H1 (cell line): Measurements from ENCODE around the gene OR6N2. TPM values are rescaled to one million over a fixed set of nuclear protein-coding genes. Genes with fewer than 3 reads are reported as not detected.

Source experiments
- CTCF ChIA-PET: fragments of 300-600 bp; sonication (Branson Sonifier 250); formaldehyde crosslinking; loops from one replicate; lab custom pipeline; 2021; ENCODE audit not compliant: partially characterized antibody; lab: Charles Lee
- POLR2A ChIA-PET: fragments of 300-600 bp; sonication (Branson Sonifier 250); formaldehyde crosslinking; loops from one replicate; lab custom pipeline; 2021; ENCODE audit warnings: inconsistent platforms; ENCODE audit not compliant: partially characterized antibody; lab: Charles Lee
- DNase-seq, 2 experiments: peaks; one replicate each; pipeline versions ENCODE4 v3.0.0 to v3.0.0-alpha.2; 2010 to 2022; ENCODE audit warnings: low spot score in 2 of 2, low read depth in 1 of 2, mixed read lengths in 1 of 2
- FAIRE-seq: peaks from 2 replicates; lab custom pipeline; 2011; peaks lifted over from hg19 to GRCh38; lab: Jason Lieb, UNC
- H2AFZ ChIP-seq: 2 replicates; pipeline ENCODE4 v1.8.1; 2012; ENCODE audit warnings: low read length, inconsistent platforms
- H2AK5ac ChIP-seq: 2 replicates; pipeline ENCODE4 v1.6.1; 2013; ENCODE audit warnings: low read depth, low read length
- H2BK120ac ChIP-seq: replicated peaks from 2 replicates; pipeline ENCODE3; 2013; ENCODE audit warnings: low read depth, low read length, inconsistent platforms
- H2BK12ac ChIP-seq: 2 replicates; pipeline ENCODE4 v1.6.1; 2013; ENCODE audit warnings: low read depth, low read length
- H2BK15ac ChIP-seq: 2 replicates; pipeline ENCODE4 v1.6.1; 2013; ENCODE audit warnings: low read length
- H2BK20ac ChIP-seq: 2 replicates; pipeline ENCODE4 v1.6.1; 2013; ENCODE audit warnings: low read length
- H2BK5ac ChIP-seq: 2 replicates; pipeline ENCODE4 v1.6.1; 2013; ENCODE audit warnings: low read depth, low read length
- H3K14ac ChIP-seq: 2 replicates; pipeline ENCODE4 v1.6.1; 2013; ENCODE audit warnings: inconsistent platforms; ENCODE audit not compliant: insufficient read length
- H3K18ac ChIP-seq: 2 replicates; pipeline ENCODE4 v1.6.1; 2013; ENCODE audit warnings: low read length; ENCODE audit errors: extremely low read depth
- H3K23ac ChIP-seq: 2 replicates; pipeline ENCODE4 v1.6.1; 2013; ENCODE audit warnings: inconsistent platforms; ENCODE audit not compliant: insufficient read length
- H3K23me2 ChIP-seq: 2 replicates; pipeline ENCODE4 v1.6.1; 2013; ENCODE audit warnings: low read depth, low read length
- H3K27ac ChIP-seq: 2 replicates; pipeline ENCODE4 v1.6.1; 2011; ENCODE audit warnings: low read depth, low read length, inconsistent platforms
- H3K27me3 ChIP-seq, 4 experiments: replicated peaks in 1 of 4; 1 replicate in 1 of 4; 2 replicates in 3 of 4; pipeline versions ENCODE4 v1.6.1 to v1.8.1; 2011 to 2013; ENCODE audit warnings: low read length in 3 of 4, mild to moderate bottlenecking in 3 of 4, inconsistent platforms in 2 of 4, mixed read lengths in 2 of 4, moderate library complexity in 1 of 4; ENCODE audit not compliant: control insufficient read depth in 3 of 4, insufficient read depth in 3 of 4; ENCODE audit errors: extremely low read depth in 1 of 4
- H3K36me3 ChIP-seq, 4 experiments: 2 replicates each; pipeline versions ENCODE4 v1.6.1 to v1.8.1; 2011 to 2013; ENCODE audit warnings: mild to moderate bottlenecking in 4 of 4, low read length in 3 of 4, moderate library complexity in 2 of 4, control low read depth in 1 of 4, inconsistent platforms in 1 of 4; ENCODE audit not compliant: insufficient read depth in 4 of 4, control insufficient read depth in 2 of 4
- H3K4ac ChIP-seq: replicated peaks from 2 replicates; pipeline ENCODE3; 2013; ENCODE audit warnings: low read length, low read depth, mixed read lengths, inconsistent platforms; ENCODE audit not compliant: insufficient read length
- H3K4me1 ChIP-seq, 4 experiments: replicated peaks in 1 of 4; 1 replicate in 1 of 4; 2 replicates in 3 of 4; pipeline versions ENCODE4 v1.6.1 to v1.8.1; 2011 to 2013; ENCODE audit warnings: low read length in 3 of 4, inconsistent platforms in 2 of 4, mixed read lengths in 1 of 4; ENCODE audit not compliant: insufficient read depth in 4 of 4, control insufficient read depth in 3 of 4
- H3K4me2 ChIP-seq, 2 experiments: 2 replicates each; pipeline versions ENCODE4 v1.6.1 to v1.8.1; 2011 to 2013; ENCODE audit warnings: low read depth in 2 of 2, low read length in 2 of 2, control low read depth in 1 of 2, inconsistent platforms in 1 of 2, mild to moderate bottlenecking in 1 of 2; ENCODE audit not compliant: insufficient read depth in 1 of 2
- H3K4me3 ChIP-seq, 4 experiments: fragments of 200-600, 300-600 bp in 1 of 4; sonication (generic), shearing (Covaris generic), sonication (Bioruptor Twin) in 1 of 4; 2 replicates each; pipeline versions ENCODE4 v1.5.1 to v1.8.1; 2011 to 2016; ENCODE audit warnings: low read length in 4 of 4, low read depth in 3 of 4, control low read depth in 2 of 4, inconsistent platforms in 2 of 4, mild to moderate bottlenecking in 2 of 4, mixed read lengths in 1 of 4, moderate library complexity in 1 of 4; ENCODE audit not compliant: insufficient read depth in 2 of 4; ENCODE audit errors: extremely low read depth in 1 of 4
- H3K56ac ChIP-seq: replicated peaks from 2 replicates; pipeline ENCODE3; 2013; ENCODE audit warnings: low read depth, mild to moderate bottlenecking, mixed read lengths, low read length, inconsistent platforms; ENCODE audit not compliant: insufficient read length
- H3K79me1 ChIP-seq: 2 replicates; pipeline ENCODE4 v1.6.1; 2013; ENCODE audit warnings: low read depth, low read length, control low read depth
- H3K79me2 ChIP-seq, 2 experiments: 2 replicates each; pipeline versions ENCODE4 v1.6.1 to v1.8.1; 2012 to 2013; ENCODE audit warnings: low read length in 2 of 2, mild to moderate bottlenecking in 2 of 2, inconsistent platforms in 1 of 2; ENCODE audit not compliant: insufficient read depth in 2 of 2, control insufficient read depth in 1 of 2
- H3K9ac ChIP-seq, 4 experiments: replicated peaks in 1 of 4; 1 replicate in 1 of 4; 2 replicates in 3 of 4; pipeline versions ENCODE4 v1.6.1 to v1.8.1; 2011 to 2013; ENCODE audit warnings: low read depth in 3 of 4, low read length in 3 of 4, control low read depth in 2 of 4, mild to moderate bottlenecking in 2 of 4, moderate library complexity in 2 of 4, inconsistent platforms in 1 of 4; ENCODE audit errors: extremely low read depth in 1 of 4
- H3K9me3 ChIP-seq, 2 experiments: 2 replicates each; pipeline versions ENCODE4 v1.6.1 to v1.8.1; 2012 to 2013; ENCODE audit warnings: mild to moderate bottlenecking in 2 of 2, moderate library complexity in 2 of 2, control low read depth in 1 of 2, inconsistent platforms in 1 of 2, low read depth in 1 of 2, low read length in 1 of 2, mixed read lengths in 1 of 2; ENCODE audit not compliant: insufficient read depth in 2 of 2
- H4K20me1 ChIP-seq, 2 experiments: replicated peaks in 1 of 2; 2 replicates each; pipeline versions ENCODE3 to v1.8.1; 2011 to 2013; ENCODE audit warnings: inconsistent platforms in 2 of 2, low read length in 2 of 2, mild to moderate bottlenecking in 1 of 2; ENCODE audit not compliant: insufficient read depth in 2 of 2, control insufficient read depth in 1 of 2
- H4K5ac ChIP-seq: 2 replicates; pipeline ENCODE4 v1.6.1; 2013; ENCODE audit warnings: low read length, low read depth, mixed read lengths, inconsistent platforms; ENCODE audit not compliant: insufficient read length
- H4K8ac ChIP-seq: 2 replicates; pipeline ENCODE4 v1.8.0; 2013; ENCODE audit warnings: mild to moderate bottlenecking, moderate library complexity, low read length, inconsistent platforms; ENCODE audit not compliant: insufficient read depth; ENCODE audit errors: extremely low read depth
- H4K91ac ChIP-seq: replicated peaks from 2 replicates; pipeline ENCODE3; 2013; ENCODE audit warnings: low read length, mixed read lengths, inconsistent platforms; ENCODE audit not compliant: insufficient read length
- CBX5 ChIP-seq: fragments of 300-800, 300-1000 bp; sonication (generic); IDR thresholded peaks from 2 replicates; pipeline ENCODE4 v1.7.1; 2016; ENCODE audit warnings: antibody characterized with exemption, low read length, low read depth
- NANOG ChIP-seq: IDR thresholded peaks from 2 replicates; pipeline ENCODE4 v1.6.1; 2011; ENCODE audit warnings: low read length, low read depth, mild to moderate bottlenecking, inconsistent platforms; ENCODE audit not compliant: insufficient read depth, poor library complexity, severe bottlenecking
- RBBP5 ChIP-seq: IDR thresholded peaks from 2 replicates; pipeline ENCODE4 v1.7.1; 2012; ENCODE audit warnings: low read depth, mild to moderate bottlenecking, inconsistent platforms, low read length, moderate library complexity, borderline replicate concordance
- RNF2 ChIP-seq: fragments of 200-900, 300-1000 bp; sonication (generic); IDR thresholded peaks from 2 replicates; pipeline ENCODE4 v1.7.1; 2016; ENCODE audit warnings: borderline replicate concordance, low read depth, mild to moderate bottlenecking, antibody characterized with exemption, low read length; ENCODE audit not compliant: poor library complexity, severe bottlenecking; ENCODE audit errors: missing control alignments
- SAP30 ChIP-seq: fragments of 300-600 bp; sonication (generic); IDR thresholded peaks from 2 replicates; pipeline ENCODE4 v1.7.1; 2012; ENCODE audit warnings: low read length, moderate library complexity, mild to moderate bottlenecking, inconsistent platforms; ENCODE audit not compliant: insufficient read depth, insufficient replicate concordance
- SP1 ChIP-seq: IDR thresholded peaks from 2 replicates; pipeline ENCODE4 v1.6.1; 2011; ENCODE audit warnings: low read depth, low read length
- SP4 ChIP-seq: IDR thresholded peaks from 2 replicates; pipeline ENCODE4 v1.6.1; 2012; ENCODE audit warnings: low read length, inconsistent platforms
- SUZ12 ChIP-seq: fragments of 200-600 bp; sonication (generic); IDR thresholded peaks from 2 replicates; pipeline ENCODE4 v1.6.1; 2012; ENCODE audit warnings: mild to moderate bottlenecking, inconsistent platforms, low read length, moderate library complexity, mixed read lengths
- TAF7 ChIP-seq: optimal IDR thresholded peaks from 2 replicates; pipeline ENCODE3; 2011; ENCODE audit warnings: low read depth, mild to moderate bottlenecking, inconsistent platforms, low read length, moderate library complexity, borderline replicate concordance
- WGBS, 2 experiments: shearing (Covaris generic) in 1 of 2; methylation state at CpG; one replicate each; pipeline versions ENCODE4 v1.1.6 to v1.1.7; 2013 to 2015; ENCODE audit warnings: low lambda C conversion rate in 2 of 2, mixed read lengths in 2 of 2, inconsistent platforms in 1 of 2, low coverage in 1 of 2, missing lambda C conversion rate in 1 of 2; ENCODE audit not compliant: insufficient replicate concordance in 2 of 2, insufficient coverage in 1 of 2, insufficient read length in 1 of 2; ENCODE audit errors: extremely low coverage in 1 of 2, missing lambda C conversion rate in 1 of 2; 5-methylcytosine and 5-hydroxymethylcytosine counted together
- polyA plus RNA-seq, 7 experiments: library from polyadenylated mRNA; depleted of rRNA in 3 of 7; stranded (reverse) in 5 of 7; unstranded in 2 of 7; fragments of >200 nt in 5 of 7; fragments of 200-250 nt in 2 of 7; gene quantifications; 1 replicate in 5 of 7; 2 replicates in 1 of 7; 4 replicates in 1 of 7; pipeline versions ENCODE4 v1.2.1 to v1.2.3, GENCODE V29; 2011 to 2013; ENCODE audit warnings: missing spikeins in 2 of 7, mixed read lengths in 2 of 7
- total RNA-seq: library from RNA; stranded (reverse); fragmentation: NEBNext Ultra II Directional; extraction: Animal tissue kit (Norgen Biotek cat#: 25700); gene quantifications from 2 replicates; pipeline ENCODE4 v1.2.1, GENCODE V29; 2021

Gene OR6N2
- total and polyA plus RNA-seq, 2 of the 8 experiments (the other 6 are each of a cell fraction or from before 2014, with no cell fraction given) = not detected

DNA sequence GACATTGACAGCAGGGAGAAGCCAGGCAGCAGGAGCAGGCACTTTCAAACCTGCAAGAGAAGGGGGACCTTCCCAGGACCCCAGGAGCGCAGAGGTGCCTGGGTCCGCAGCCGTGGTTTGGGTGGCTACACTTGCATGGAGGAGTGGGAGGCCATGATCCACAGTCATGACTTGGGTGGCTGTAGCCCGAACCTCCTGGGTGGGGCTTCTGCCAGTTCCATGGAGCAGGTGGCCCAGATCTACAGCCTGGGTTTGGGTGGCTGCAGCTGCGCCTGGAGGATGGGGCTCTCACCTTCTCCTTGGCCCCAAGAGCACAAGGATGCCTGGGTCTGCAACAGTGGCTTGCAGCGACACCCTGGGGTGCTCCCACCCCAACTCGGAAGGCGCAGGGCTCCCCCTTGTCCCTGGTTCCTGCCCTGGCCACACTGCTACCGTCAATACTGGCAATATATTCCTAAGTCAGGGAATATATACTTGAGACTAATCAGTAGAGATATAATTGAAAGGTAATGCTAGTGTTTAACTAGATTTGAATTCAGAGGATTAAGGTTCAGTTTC is 28.8 kb downstream of the OR6N2 start:
- no peak overlapping the region for H3K4me3 ChIP-seq
- no peak overlapping the region for H3K9ac ChIP-seq
- H3K9me3 ChIP-seq = no peaks in the 10 kb centered on the region
- CTCF ChIA-PET = no interaction called here
- no peak overlapping the region for H3K23ac ChIP-seq
- H3K18ac ChIP-seq = no peak overlapping the region
- DNase-seq = no peak
- H4K91ac ChIP-seq = no peak overlapping the region
- 87% methylated on average over 9 of the region's 9 CpGs; no CpG with 5 or more reads in 1 of the 2 experiments for WGBS, 2 experiments
- no peak overlapping the region for H2BK120ac ChIP-seq
- H2BK15ac ChIP-seq = no peak overlapping the region
- no peaks in the 10 kb centered on the region for H3K36me3 ChIP-seq
- TF ChIP-seq TAF7 = no peak
- TF ChIP-seq CBX5 = no peak
- TF ChIP-seq RNF2 = no peak
- TF ChIP-seq SUZ12 = no peak
- TF ChIP-seq SAP30 = no peak
- no peak for TF ChIP-seq RBBP5
- no peak for TF ChIP-seq SP4
- TF ChIP-seq NANOG = no peak
- no peak for TF ChIP-seq SP1
- H3K4me1 ChIP-seq = no peaks in the 10 kb centered on the region
- no peak overlapping the region for H2BK5ac ChIP-seq
- H2AFZ ChIP-seq = 0 out of 2 replicates have a peak overlapping the region, but pooled peaks have one; percentile 22
- H2AK5ac ChIP-seq = no peak overlapping the region
- H3K56ac ChIP-seq = no peak overlapping the region
- H3K27me3 ChIP-seq = no peaks in the 10 kb centered on the region
- no peak overlapping the region for H4K5ac ChIP-seq
- no peak overlapping the region for H2BK12ac ChIP-seq
- H3K27ac ChIP-seq = no peak overlapping the region
- no peaks in the 10 kb centered on the region for H3K79me2 ChIP-seq
- no peak overlapping the region for H3K14ac ChIP-seq
- H3K79me1 ChIP-seq = no peaks in the 10 kb centered on the region
- no peak overlapping the region for H3K4ac ChIP-seq
- H4K20me1 ChIP-seq = no peaks in the 10 kb centered on the region
- H3K4me2 ChIP-seq = no peak overlapping the region
- no peak overlapping the region for H4K8ac ChIP-seq
- POLR2A ChIA-PET = no interaction called here
- no peak for FAIRE-seq
- H2BK20ac ChIP-seq = no peak overlapping the region
- no peaks in the 10 kb centered on the region for H3K23me2 ChIP-seq
